Fibroblast of pulmonary artery (primary cell): Measurements from ENCODE around the gene COQ9.

Experiments
- DNase-seq: peaks from one replicate; pipeline ENCODE4 v3.0.0-alpha.2; 2010; ENCODE audit warnings: low read depth
- H3K4me3 ChIP-seq: replicated peaks from 2 replicates; pipeline ENCODE4 v1.5.1; 2011; ENCODE audit warnings: low read depth, mild to moderate bottlenecking, control low read depth, low read length, moderate library complexity
- CTCF ChIP-seq: IDR thresholded peaks from 2 replicates; pipeline ENCODE4 v1.5.1; 2011; ENCODE audit warnings: mild to moderate bottlenecking, control low read depth, low read length, inconsistent platforms; ENCODE audit errors: missing control alignments

Gene COQ9

GRCh38 chr16:57407521-57408353 is 39.5 kb upstream of the COQ9 start:
- H3K4me3 ChIP-seq, result no peak overlapping the region
- no peak for TF ChIP-seq CTCF
- no peak for DNase-seq

DNA sequence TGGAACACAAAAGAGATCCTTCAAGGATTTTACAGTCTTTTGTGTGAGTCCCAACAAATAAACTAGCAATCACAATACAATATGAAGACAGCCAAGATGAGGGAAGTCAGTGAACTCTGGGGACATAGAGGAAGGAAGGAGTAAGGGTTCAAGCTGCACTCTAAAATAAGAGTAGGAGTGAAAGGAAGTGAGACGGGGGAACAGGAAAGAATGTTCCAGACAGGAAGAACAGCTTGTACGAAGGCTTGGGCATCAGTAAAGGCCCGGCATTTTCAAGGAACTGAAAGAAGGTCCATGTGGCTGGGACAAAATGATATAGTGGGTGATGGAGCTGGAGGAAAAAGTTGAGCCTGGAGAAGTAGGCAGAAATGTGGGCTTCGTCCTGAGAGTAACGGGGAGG is 38.2 kb upstream of the COQ9 start:
- no peak for DNase-seq
- no peak overlapping the region for H3K4me3 ChIP-seq
- TF ChIP-seq CTCF, result no peak

- H3K4me3 ChIP-seq, result no peak overlapping the region
- no peak for TF ChIP-seq CTCF
- DNase-seq, result no peak
Measured at GRCh38 chr16:57409870-57410587, 37.2 kb upstream of the COQ9 start.

GRCh38 chr16:57411362-57411976 is 35.8 kb upstream of the COQ9 start:
- no peak for TF ChIP-seq CTCF
- no peak for DNase-seq
- H3K4me3 ChIP-seq, result no peak overlapping the region

DNA sequence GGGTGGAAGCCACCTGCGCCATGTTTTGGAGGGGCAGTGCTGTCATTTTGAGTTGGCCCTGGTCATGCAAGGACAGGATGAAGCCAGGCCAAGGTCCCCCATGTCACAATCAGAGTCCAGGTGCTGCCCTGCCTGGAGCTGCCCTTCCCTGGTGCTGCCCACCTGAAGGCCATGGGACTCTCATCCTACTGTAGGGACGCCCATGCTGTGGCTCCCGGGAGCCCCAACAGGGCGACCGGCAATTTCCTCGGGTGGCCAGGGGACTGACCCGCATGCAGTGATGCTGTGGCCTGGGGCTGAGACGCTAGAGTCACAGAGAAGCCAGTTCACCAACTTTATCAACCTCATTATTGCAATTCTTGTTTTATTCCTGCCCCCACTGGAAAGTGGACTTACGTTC is 34.7 kb upstream of the COQ9 start:
- no peak overlapping the region for H3K4me3 ChIP-seq
- no peak for TF ChIP-seq CTCF
- DNase-seq, result no peak

DNA sequence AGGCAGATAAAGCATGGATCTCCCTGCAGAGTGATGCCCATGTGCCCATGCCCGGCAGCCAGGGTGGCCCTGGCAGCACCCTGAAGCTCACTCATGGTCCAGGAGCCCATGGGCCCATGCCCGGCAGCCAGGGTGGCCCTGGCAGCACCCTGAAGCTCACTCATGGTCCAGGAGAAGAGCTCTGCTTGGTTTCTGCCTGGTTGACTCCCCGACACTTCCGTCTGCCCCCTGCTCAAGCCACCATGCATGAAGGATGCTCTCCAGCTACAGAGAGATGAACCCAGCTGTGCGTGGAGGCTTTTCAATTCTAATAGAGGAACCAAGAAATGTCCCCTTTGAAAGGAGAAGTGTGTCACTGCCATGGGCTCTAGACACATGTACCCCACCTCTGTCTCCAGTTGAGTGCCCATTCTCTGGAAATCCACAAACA is 34.0 kb upstream of the COQ9 start:
- DNase-seq, result no peak
- TF ChIP-seq CTCF, result no peak
- no peak overlapping the region for H3K4me3 ChIP-seq
